Liver (tissue), 3 donors: Measurements from ENCODE around the gene CYP11A1.

ENCODE experiments used
- ATF3 ChIP-seq: IDR thresholded peaks from 2 replicates; pipeline ENCODE4 v1.6.1; 2016; ENCODE audit warnings: antibody characterized with exemption
- CTCF ChIP-seq: fragments of 150-350 bp; IDR thresholded peaks from 2 replicates; pipeline ENCODE4 v1.5.1; 2017; ENCODE audit warnings: improper control_type of control experiment, low read depth, low read length; ENCODE audit not compliant: missing input control
- donor health status: healthy.
- donor health status: healthy.

GRCh38 chr15:74408385-74408784 lies 40.9 kb upstream of the CYP11A1 start:
- TF ChIP-seq ATF3: no peak
- no peak for TF ChIP-seq CTCF
